Hepatocyte (in vitro differentiated cells): ENCODE measurements around the gene INPP5D.

Experiments used
- EZH2 ChIP-seq: fragments of 200-600 bp; sonication (generic); IDR thresholded peaks from 2 replicates; pipeline ENCODE4 v1.6.1; 2016; ENCODE audit warnings: antibody characterized with exemption, mild to moderate bottlenecking, borderline replicate concordance
- EZH2phosphoT487 ChIP-seq: fragments of 200-600 bp; sonication (generic); IDR thresholded peaks from one replicate; pipeline ENCODE4 v1.6.1; 2018; ENCODE audit warnings: antibody characterized with exemption, mild to moderate bottlenecking, low read depth, moderate library complexity; ENCODE audit not compliant: unreplicated experiment, severe bottlenecking
- TF ChIP-seq, protein P1 (sequence below): fragments of 200-600 bp; sonication (generic); IDR thresholded peaks from 2 replicates; pipeline ENCODE4 v1.5.1; 2016; ENCODE audit warnings: antibody characterized with exemption, mild to moderate bottlenecking; ENCODE audit not compliant: poor library complexity

- TF ChIP-seq, protein P1, sequence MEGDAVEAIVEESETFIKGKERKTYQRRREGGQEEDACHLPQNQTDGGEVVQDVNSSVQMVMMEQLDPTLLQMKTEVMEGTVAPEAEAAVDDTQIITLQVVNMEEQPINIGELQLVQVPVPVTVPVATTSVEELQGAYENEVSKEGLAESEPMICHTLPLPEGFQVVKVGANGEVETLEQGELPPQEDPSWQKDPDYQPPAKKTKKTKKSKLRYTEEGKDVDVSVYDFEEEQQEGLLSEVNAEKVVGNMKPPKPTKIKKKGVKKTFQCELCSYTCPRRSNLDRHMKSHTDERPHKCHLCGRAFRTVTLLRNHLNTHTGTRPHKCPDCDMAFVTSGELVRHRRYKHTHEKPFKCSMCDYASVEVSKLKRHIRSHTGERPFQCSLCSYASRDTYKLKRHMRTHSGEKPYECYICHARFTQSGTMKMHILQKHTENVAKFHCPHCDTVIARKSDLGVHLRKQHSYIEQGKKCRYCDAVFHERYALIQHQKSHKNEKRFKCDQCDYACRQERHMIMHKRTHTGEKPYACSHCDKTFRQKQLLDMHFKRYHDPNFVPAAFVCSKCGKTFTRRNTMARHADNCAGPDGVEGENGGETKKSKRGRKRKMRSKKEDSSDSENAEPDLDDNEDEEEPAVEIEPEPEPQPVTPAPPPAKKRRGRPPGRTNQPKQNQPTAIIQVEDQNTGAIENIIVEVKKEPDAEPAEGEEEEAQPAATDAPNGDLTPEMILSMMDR, result no peak
- TF ChIP-seq EZH2phosphoT487 (no peak), EZH2 (no peak)
These were observed 159.7 kb downstream of the INPP5D start for GRCh38 chr2:233219848-233220247.
